Panc1 (cell line): ENCODE data around the gene SYTL3. TPM values are rescaled to one million over a fixed set of nuclear protein-coding genes. Genes with fewer than 3 reads are reported as not detected.

ENCODE experiments used
- ATAC-seq: fragments of 200-7000 bp; cut with Tn5 transposase; 2 replicates; pipeline ENCODE4 v1.9.1; 2020; ENCODE audit warnings: mild to moderate bottlenecking, moderate library complexity
- BruUV-seq: library from RNA; stranded (reverse); fragments of 400-500 nt; replicated peaks from 2 replicates; lab custom pipeline; 2021; lab: Mats Ljungman, UMichigan
- CTCF ChIA-PET: fragments of 300-600 bp; sonication (Branson Sonifier 250); formaldehyde crosslinking; loops from one replicate; lab custom pipeline; 2022; ENCODE audit warnings: antibody characterized with exemption; lab: Charles Lee
- POLR2A ChIA-PET: fragments of 300-600 bp; sonication (Branson Sonifier 250); formaldehyde crosslinking; loops from one replicate; lab custom pipeline; 2022; ENCODE audit warnings: antibody characterized with exemption; lab: Charles Lee
- DNase-seq: peaks from one replicate; pipeline ENCODE4 v3.0.0-alpha.2; 2010; ENCODE audit warnings: low read depth, low spot score
- H3K27ac ChIP-seq: 2 replicates; pipeline ENCODE4 v1.5.1; 2011; ENCODE audit warnings: mild to moderate bottlenecking, low read length, inconsistent platforms
- H3K27me3 ChIP-seq: fragments of 200-500 bp; sonication (Bioruptor generic); 2 replicates; pipeline ENCODE4 v1.6.0; 2014; ENCODE audit warnings: low read length, inconsistent platforms; ENCODE audit not compliant: control insufficient read depth, insufficient read depth
- H3K36me3 ChIP-seq: fragments of 200-500 bp; sonication (Bioruptor generic); 2 replicates; pipeline ENCODE4 v1.5.1; 2014; ENCODE audit warnings: inconsistent platforms, mild to moderate bottlenecking, low read length, moderate library complexity; ENCODE audit not compliant: control insufficient read depth, insufficient read depth
- H3K4me1 ChIP-seq: 2 replicates; pipeline ENCODE4 v1.5.1; 2011; ENCODE audit warnings: inconsistent platforms, mild to moderate bottlenecking, low read length, moderate library complexity; ENCODE audit not compliant: control insufficient read depth, insufficient read depth
- H3K4me3 ChIP-seq, 2 experiments: 2 replicates each; pipeline ENCODE4 v1.5.1; 2011 to 2012; ENCODE audit warnings: low read depth in 2 of 2, low read length in 2 of 2, mild to moderate bottlenecking in 2 of 2, inconsistent platforms in 1 of 2, moderate library complexity in 1 of 2
- H3K9me3 ChIP-seq: fragments of 200-500 bp; sonication (Bioruptor generic); 2 replicates; pipeline ENCODE4 v1.5.1; 2014; ENCODE audit warnings: low read depth, mild to moderate bottlenecking, inconsistent platforms, low read length, moderate library complexity; ENCODE audit not compliant: control insufficient read depth, insufficient read depth
- CTCF ChIP-seq: fragments of 450-650 bp; IDR thresholded peaks from 2 replicates; pipeline ENCODE4 v1.5.1; 2017; ENCODE audit warnings: mild to moderate bottlenecking
- POLR2AphosphoS5 ChIP-seq: IDR thresholded peaks from 2 replicates; pipeline ENCODE4 v1.6.1; 2012; ENCODE audit warnings: mild to moderate bottlenecking, low read depth, low read length, moderate library complexity
- REST ChIP-seq, 2 experiments: IDR thresholded peaks; 2 replicates each; pipeline ENCODE4 v1.6.1; 2011 to 2012; ENCODE audit warnings: low read depth in 2 of 2, control low read depth in 1 of 2, low read length in 1 of 2, mild to moderate bottlenecking in 1 of 2, moderate library complexity in 1 of 2; ENCODE audit not compliant: insufficient read depth in 1 of 2
- SIN3A ChIP-seq: IDR thresholded peaks from 2 replicates; pipeline ENCODE4 v1.6.1; 2012; ENCODE audit warnings: low read depth, mild to moderate bottlenecking, low read length, moderate library complexity, borderline replicate concordance; ENCODE audit not compliant: insufficient read depth
- TCF7L2 ChIP-seq: IDR thresholded peaks from 2 replicates; pipeline ENCODE4 v1.6.1; 2011; ENCODE audit warnings: mild to moderate bottlenecking, low read depth, low read length, inconsistent platforms
- in situ Hi-C: cut with HindIII; loops from 2 replicates; pipeline ENCODE4 v1.10.0; 2016; ENCODE audit warnings: low sequenced_read_pairs, low pct_unique_long_range_greater_than_20kb
- intact Hi-C: fragments of 100-400 bp; cut with micrococcal nuclease; formaldehyde crosslinking; loops from one replicate; pipeline ENCODE4 v1.10.0; 2022; ENCODE audit not compliant: unreplicated experiment
- total RNA-seq: library from RNA; stranded (reverse); gene quantifications from one replicate; pipeline ENCODE4 v1.2.1, GENCODE V29; 2021; ENCODE audit not compliant: unreplicated experiment

Gene SYTL3
- total RNA-seq, 1 experiment from 2014 or later: 1.4 TPM

GRCh38 chr6:158773581-158774449 lies 124.0 kb downstream of the SYTL3 start:
- TF ChIP-seq POLR2AphosphoS5 (no peak), TCF7L2 (no peak), SIN3A (no peak), REST (IDR thresholded peaks at IDR 0.05; ENCODE audit: insufficient read depth in 1 of 2, low read depth in 2 of 2, low read length in 1 of 2) (no peak), CTCF (no peak)
- no TSS peak for BruUV-seq
- ATAC-seq: no peak
- ChIA-PET CTCF (no interaction called here), POLR2A (interaction anchor here (0.5 kb wide), 2 partner anchors 38 to 890 kb away, joined by 3 to 6 read pairs; no protein-coding TSS in a partner anchor)
- DNase-seq: no peak
- H3K36me3 ChIP-seq: peaks cover 39% of the 10 kb centered on the region
- no peak overlapping the region for H3K27ac ChIP-seq
- no peak overlapping the region for H3K4me3 ChIP-seq
- H3K9me3 ChIP-seq: no peaks in the 10 kb centered on the region
- in situ Hi-C loops (no loop called here), intact Hi-C loops (no loop called here)
- H3K4me1 ChIP-seq: no peaks in the 10 kb centered on the region
- H3K27me3 ChIP-seq: no peaks in the 10 kb centered on the region

- no peak overlapping the region for H3K27ac ChIP-seq
- DNase-seq (no peak), ATAC-seq (no peak)
- no peak overlapping the region for H3K4me3 ChIP-seq
- H3K4me1 ChIP-seq: no peaks in the 10 kb centered on the region
- peaks cover 40% of the 10 kb centered on the region for H3K36me3 ChIP-seq
- in situ Hi-C loops: loop anchor here (5.0 kb wide), 1 partner anchor 33 kb away; no protein-coding TSS in a partner anchor
- BruUV-seq: no TSS peak
- ChIA-PET CTCF (no interaction called here), POLR2A (no interaction called here)
- intact Hi-C loops: no loop called here
- no peak for TF ChIP-seq TCF7L2
- TF ChIP-seq CTCF: no peak
- no peak for TF ChIP-seq REST (IDR thresholded peaks at IDR 0.05; ENCODE audit: insufficient read depth in 1 of 2, low read depth in 2 of 2, low read length in 1 of 2)
- no peak for TF ChIP-seq SIN3A
- TF ChIP-seq POLR2AphosphoS5: no peak
- H3K27me3 ChIP-seq: no peaks in the 10 kb centered on the region
- H3K9me3 ChIP-seq: no peaks in the 10 kb centered on the region
These were observed 125.0 kb downstream of the SYTL3 start for GRCh38 chr6:158774717-158775449.
